Lung (tissue), 12 donors: ENCODE data around the gene RCE1. TPM values are rescaled to one million over a fixed set of nuclear protein-coding genes. Genes with fewer than 3 reads are reported as not detected.

Experiments used
- ATAC-seq: fragments of 200-7000 bp; cut with Tn5 transposase; one replicate; pipeline ENCODE4 v1.9.1; 2020; ENCODE audit warnings: moderate number of reproducible peaks; ENCODE audit not compliant: insufficient read depth, low FRiP score
- DNase-seq, 3 donors: peaks; one replicate each; pipeline ENCODE4 v3.0.0-alpha.2; 2013 to 2017
- H3K27ac ChIP-seq, 2 donors: one replicate each; pipeline ENCODE4 v1.5.1; 2013; ENCODE audit warnings: mild to moderate bottlenecking in 2 of 2, moderate library complexity in 2 of 2, control low read depth in 1 of 2, inconsistent platforms in 1 of 2, low read depth in 1 of 2, low read length in 1 of 2
- H3K27me3 ChIP-seq, 3 donors: one replicate each; pipeline ENCODE4 v1.5.1; 2013; ENCODE audit warnings: low read length in 2 of 3; ENCODE audit not compliant: control insufficient read depth in 3 of 3, insufficient read depth in 3 of 3
- H3K36me3 ChIP-seq, 4 donors: one replicate each; pipeline ENCODE4 v1.5.1; 2013; ENCODE audit warnings: low read length in 4 of 4, mild to moderate bottlenecking in 1 of 4, moderate library complexity in 1 of 4; ENCODE audit not compliant: control insufficient read depth in 4 of 4, insufficient read depth in 4 of 4
- H3K4me1 ChIP-seq, 5 donors: one replicate each; pipeline ENCODE4 v1.5.1; 2013; ENCODE audit warnings: low read length in 5 of 5, mild to moderate bottlenecking in 2 of 5, moderate library complexity in 1 of 5; ENCODE audit not compliant: control insufficient read depth in 5 of 5, insufficient read depth in 5 of 5
- H3K4me3 ChIP-seq: one replicate; pipeline ENCODE4 v1.5.1; 2013; ENCODE audit warnings: mild to moderate bottlenecking, control low read depth, moderate library complexity
- H3K9ac ChIP-seq, 2 donors: one replicate each; pipeline ENCODE4 v1.5.1; 2013; ENCODE audit warnings: low read length in 2 of 2, control low read depth in 1 of 2; ENCODE audit not compliant: insufficient read depth in 1 of 2
- H3K9me3 ChIP-seq, 4 donors: one replicate each; pipeline ENCODE4 v1.5.1; 2013; ENCODE audit warnings: low read length in 3 of 4, mild to moderate bottlenecking in 1 of 4, moderate library complexity in 1 of 4; ENCODE audit not compliant: control insufficient read depth in 4 of 4, insufficient read depth in 3 of 4
- CTCF ChIP-seq: IDR thresholded peaks from 2 replicates; pipeline ENCODE4 v1.5.1; 2012; ENCODE audit warnings: mild to moderate bottlenecking; ENCODE audit errors: control extremely low read depth, extremely low read depth
- WGBS, 2 donors: extraction: QIAGEN DNeasy Blood & Tissue Kit; methylation state at CpG; one replicate each; pipeline ENCODE4 v1.1.7; 2013; 5-methylcytosine and 5-hydroxymethylcytosine counted together
- polyA plus RNA-seq, 2 donors: library from polyadenylated mRNA; stranded (reverse); fragments of 200-250 nt; gene quantifications; one replicate each; pipeline ENCODE4 v1.2.1, GENCODE V29; 2013
- total RNA-seq, 2 donors: library from RNA; depleted of rRNA in 1 of 2; stranded (reverse); fragments of >200 nt in 1 of 2; gene quantifications; one replicate each; pipeline ENCODE4 v1.2.1, GENCODE V29; 2014 to 2021
- donor health status: control.
- donor health status: control.
- donor health status: Bipolar disorder and iron deficiency.
- donor health status: healthy.
- donor health status: DM: yes; HTN: yes; CAD: no.

RCE1 gene
- total and polyA plus RNA-seq, 4 donors = 8.7 to 24.0 (median 21.2) TPM

- no peak overlapping the region for H3K4me3 ChIP-seq
- TF ChIP-seq CTCF = no peak
- no peak overlapping the region for H3K27ac ChIP-seq
- peaks cover 0 to 40% (median 7%) of the 10 kb centered on the region in 5 donors for H3K4me1 ChIP-seq
- H3K9ac ChIP-seq = no peak overlapping the region
- DNase-seq (no peak), ATAC-seq (no peak)
- H3K27me3 ChIP-seq = no peaks in the 10 kb centered on the region
- WGBS, 2 donors = 79 to 93% methylated on average over 9 of the region's 9 CpGs
- no peaks in the 10 kb centered on the region for H3K36me3 ChIP-seq
- no peaks in the 10 kb centered on the region for H3K9me3 ChIP-seq
These were observed 38.7 kb downstream of the RCE1 start for GRCh38 chr11:66881927-66882452.

GRCh38 chr11:66882561-66883015 lies 39.3 kb downstream of the RCE1 start:
- no peak overlapping the region for H3K9ac ChIP-seq
- ATAC-seq (no peak), DNase-seq (peak in 2 of 3 donors; percentile 39 to 64)
- 59 to 63% methylated on average over 14 of the region's 14 CpGs for WGBS, 2 donors
- no peak overlapping the region for H3K4me3 ChIP-seq
- H3K27me3 ChIP-seq = no peaks in the 10 kb centered on the region
- peaks cover 0 to 46% (median 7%) of the 10 kb centered on the region in 5 donors for H3K4me1 ChIP-seq
- H3K9me3 ChIP-seq = no peaks in the 10 kb centered on the region
- no peaks in the 10 kb centered on the region for H3K36me3 ChIP-seq
- no peak for TF ChIP-seq CTCF
- H3K27ac ChIP-seq = no peak overlapping the region

- no peak overlapping the region for H3K27ac ChIP-seq
- peaks cover 0 to 43% (median 7%) of the 10 kb centered on the region in 5 donors for H3K4me1 ChIP-seq
- H3K27me3 ChIP-seq = no peaks in the 10 kb centered on the region
- DNase-seq (peak; percentile 55 to 73 (median 64)), ATAC-seq (peak; percentile 45)
- peak; percentile 49 for TF ChIP-seq CTCF
- H3K36me3 ChIP-seq = no peaks in the 10 kb centered on the region
- WGBS, 2 donors = 42 to 47% methylated on average over 29 of the region's 29 CpGs
- H3K9ac ChIP-seq = no peak overlapping the region
- H3K4me3 ChIP-seq = no peak overlapping the region
- H3K9me3 ChIP-seq = no peaks in the 10 kb centered on the region
These were observed 40.0 kb downstream of the RCE1 start for GRCh38 chr11:66883016-66883965.
